GM18870 (cell line): ENCODE results near the gene NFATC2.
"Not testable (repeated sequence)": the region's sequence is repeated elsewhere in the genome, so short reads cannot be mapped to it uniquely, and the experiment has no call there.

Experiments
- ATAC-seq: cut with Tn5 transposase; IDR thresholded peaks from one replicate; pipeline ENCODE4 v1.9.1; 2021; ENCODE audit warnings: moderate library complexity; ENCODE audit not compliant: unreplicated experiment

The NFATC2 gene

GRCh38 chr20:51569815-51570738 is 27.6 kb upstream of the NFATC2 start:
- ATAC-seq = no peak

GRCh38 chr20:51568533-51568932 is 26.0 kb upstream of the NFATC2 start:
- ATAC-seq = not testable (repeated sequence)

GRCh38 chr20:51567622-51568021 is 25.1 kb upstream of the NFATC2 start:
- no peak for ATAC-seq

GRCh38 chr20:51566594-51566993 is 24.1 kb upstream of the NFATC2 start:
- no peak for ATAC-seq

DNA sequence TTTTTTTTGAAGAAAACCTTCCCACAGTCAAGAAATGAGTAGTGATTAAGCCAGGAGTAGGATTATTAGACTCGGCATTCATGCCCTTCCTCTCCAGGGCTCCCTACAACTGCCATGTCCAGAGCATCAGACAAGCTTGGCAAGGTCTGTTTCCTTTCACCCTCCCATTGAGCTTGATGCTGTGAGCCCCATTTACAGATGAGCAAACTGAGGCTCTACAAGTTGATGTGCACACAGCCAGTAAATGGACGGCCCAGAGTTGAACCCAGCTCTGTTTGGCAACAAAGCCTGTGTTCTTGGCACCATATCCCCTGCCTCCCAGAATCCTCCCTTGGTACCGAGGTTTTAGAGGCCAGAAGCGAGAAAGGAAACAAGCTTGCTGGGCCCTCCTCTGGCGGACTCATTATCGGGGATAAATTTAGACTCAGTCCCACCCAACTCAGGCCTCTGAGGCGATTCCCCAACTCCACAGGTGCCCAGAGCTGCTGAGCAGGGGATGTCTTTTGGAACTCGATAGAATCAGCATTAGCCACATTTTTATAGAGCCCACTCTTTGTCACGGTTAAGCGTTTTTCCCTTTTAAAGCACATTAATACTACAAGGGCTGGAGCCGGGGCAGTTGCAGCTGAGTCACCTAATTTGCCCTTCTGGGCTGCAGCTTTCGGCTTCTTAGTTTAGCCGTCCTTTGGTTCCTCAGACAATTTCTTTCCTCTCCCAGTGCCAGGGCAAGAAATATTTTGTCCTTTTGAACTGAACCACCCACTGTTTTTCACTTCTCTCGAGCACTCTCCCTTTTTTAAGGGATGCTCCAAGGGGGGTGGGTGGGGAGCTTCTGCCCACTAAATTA is 23.0 kb upstream of the NFATC2 start:
- ATAC-seq = no peak

- no peak for ATAC-seq
Measured at GRCh38 chr20:51563486-51564332, 21.2 kb upstream of the NFATC2 start.

DNA sequence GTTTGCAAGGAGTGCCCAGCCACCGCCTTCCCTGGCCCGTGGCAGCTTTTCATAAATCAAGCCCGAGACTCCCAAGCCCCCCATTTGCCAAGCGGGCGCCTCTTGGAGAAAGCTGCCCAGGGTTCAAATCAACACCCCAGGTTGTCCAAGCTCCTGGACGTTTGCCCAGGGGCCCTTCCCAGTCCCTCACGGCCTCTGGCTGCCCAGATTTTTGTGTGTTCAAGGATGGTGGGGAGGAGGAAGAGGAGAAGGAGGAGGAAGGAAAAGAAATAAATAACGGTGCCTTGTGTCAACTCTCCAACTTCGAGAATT is 20.6 kb upstream of the NFATC2 start:
- ATAC-seq = no peak

GRCh38 chr20:51562332-51563173 is 20.0 kb upstream of the NFATC2 start:
- no peak for ATAC-seq

- no peak for ATAC-seq
Measured at GRCh38 chr20:51562027-51562331, 19.5 kb upstream of the NFATC2 start.

DNA sequence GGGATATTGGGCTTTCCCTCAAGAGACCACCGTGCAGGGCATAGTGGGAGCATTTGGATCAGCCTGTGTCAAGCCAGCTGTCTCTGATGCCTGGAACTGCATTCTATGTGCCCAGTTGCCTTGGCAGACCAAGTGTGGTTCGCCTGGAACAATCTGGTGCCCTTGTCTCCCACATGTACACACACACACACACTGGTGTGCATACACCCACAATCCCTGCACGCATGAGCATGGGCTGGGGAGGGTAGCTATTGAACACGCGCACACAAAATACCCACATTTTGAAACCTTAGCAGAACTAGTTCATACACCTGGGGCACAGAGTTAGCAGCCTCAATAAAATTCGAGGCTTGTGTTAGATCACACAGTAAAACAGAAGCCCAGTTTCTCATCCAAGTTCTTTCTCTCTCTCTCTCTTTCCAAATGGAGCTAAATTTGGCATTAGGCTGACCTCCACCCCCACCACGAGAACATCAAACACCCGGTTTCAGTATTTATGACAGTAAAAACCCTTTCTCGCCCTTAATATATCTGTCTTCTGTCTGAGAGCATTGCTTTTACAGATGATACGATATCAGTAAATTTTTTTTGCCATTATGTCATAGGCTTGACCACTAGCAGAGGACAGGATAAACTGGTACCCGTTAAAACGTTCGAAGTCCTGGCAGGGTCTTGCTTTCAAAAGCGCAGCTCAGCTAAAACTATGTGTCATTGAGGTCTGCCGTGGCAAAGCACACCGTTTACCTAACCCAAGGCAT is 18.2 kb upstream of the NFATC2 start:
- no peak for ATAC-seq

- ATAC-seq = no peak
Measured at GRCh38 chr20:51560042-51560441, 17.5 kb upstream of the NFATC2 start.

DNA sequence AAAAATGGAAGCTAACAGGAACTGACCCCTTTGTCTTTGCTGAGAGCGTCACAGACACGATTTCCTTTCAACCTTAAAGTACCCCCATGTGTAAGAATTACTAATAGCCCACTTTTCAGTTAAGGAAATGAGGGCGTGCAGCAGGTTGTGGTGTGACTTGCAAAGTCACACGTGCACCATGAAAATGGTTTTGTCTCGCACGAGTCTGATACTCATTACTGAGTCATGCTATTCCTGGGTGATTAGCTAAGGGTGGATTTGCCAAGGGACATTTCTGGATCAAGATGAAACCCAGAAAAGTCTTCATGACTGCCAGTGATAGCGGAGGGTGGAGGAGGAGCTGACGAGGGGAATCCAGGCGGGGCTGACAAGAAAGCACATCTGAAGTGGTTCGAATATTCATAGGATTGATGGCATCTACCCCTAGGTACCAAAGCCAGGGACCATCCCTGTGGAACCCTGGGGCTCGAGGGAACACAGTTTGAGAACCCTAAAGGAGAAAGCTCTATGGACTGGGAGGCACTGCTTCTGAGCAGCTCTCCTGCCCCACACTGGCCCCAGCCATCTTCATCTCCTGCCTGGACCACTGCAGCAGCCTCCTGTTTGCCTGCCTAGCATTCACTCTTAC is 12.1 kb upstream of the NFATC2 start:
- no peak for ATAC-seq

- ATAC-seq = no peak
Measured at GRCh38 chr20:51553897-51554486, 11.5 kb upstream of the NFATC2 start.

DNA sequence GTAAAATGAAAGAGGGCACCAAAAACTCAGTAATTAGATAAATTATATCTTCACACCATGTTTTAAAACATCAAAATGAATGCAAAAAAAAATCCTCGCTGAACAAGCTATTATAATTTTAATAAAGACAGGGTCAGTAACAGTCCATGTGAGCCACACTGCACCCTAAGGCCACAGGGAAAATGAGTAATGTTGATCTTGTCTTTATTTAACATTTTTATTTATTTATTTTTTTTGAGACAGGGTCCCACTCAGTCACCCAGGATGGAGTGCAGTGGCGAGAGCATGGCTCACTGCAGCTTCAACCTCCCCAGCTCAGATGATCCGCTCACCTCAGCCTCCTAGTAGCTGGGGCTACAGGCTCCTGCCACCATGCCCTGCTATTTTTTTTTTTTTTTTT is 8.7 kb upstream of the NFATC2 start:
- ATAC-seq = no peak

GRCh38 chr20:51549474-51549873 is 7.0 kb upstream of the NFATC2 start:
- no peak for ATAC-seq

DNA sequence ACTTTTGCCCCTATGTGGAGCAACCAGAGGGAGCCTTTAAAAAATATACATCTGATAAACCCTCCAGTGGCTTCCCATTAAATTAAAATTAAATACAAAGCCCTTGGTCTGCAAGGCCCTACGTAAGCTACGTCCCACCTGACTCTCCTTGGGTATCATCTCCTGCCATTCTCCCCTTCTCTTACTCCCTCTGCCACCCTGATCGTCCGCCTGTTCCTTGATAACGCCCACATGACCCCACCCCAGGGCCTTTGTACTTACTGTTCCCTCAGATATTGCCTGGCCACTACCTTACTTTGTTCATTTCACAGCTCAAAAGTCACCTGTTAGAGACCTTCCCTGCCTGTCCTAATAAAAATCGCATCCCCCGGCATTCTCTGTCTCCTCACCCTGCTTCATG is 5.4 kb upstream of the NFATC2 start:
- no peak for ATAC-seq

DNA sequence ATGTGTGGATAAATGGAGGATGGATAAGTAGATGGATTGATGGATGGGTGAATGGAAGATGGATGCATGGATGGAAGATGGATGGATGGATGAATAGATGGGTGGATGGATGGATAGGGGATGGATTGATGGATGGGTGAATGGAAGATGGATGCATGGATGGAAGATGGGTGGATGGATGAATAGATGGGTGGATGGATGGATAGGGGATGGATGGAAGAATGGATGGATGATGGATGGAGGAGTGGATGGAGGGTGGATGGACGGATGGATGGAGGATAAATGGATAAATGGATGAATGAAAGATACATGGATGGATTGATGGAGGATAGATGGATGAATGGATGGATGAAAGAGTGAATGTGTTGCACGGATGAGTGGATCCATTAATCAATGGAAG is 3.0 kb upstream of the NFATC2 start:
- ATAC-seq = no peak

GRCh38 chr20:51543422-51543788 is 886 bp upstream of the NFATC2 start:
- ATAC-seq = no peak

DNA sequence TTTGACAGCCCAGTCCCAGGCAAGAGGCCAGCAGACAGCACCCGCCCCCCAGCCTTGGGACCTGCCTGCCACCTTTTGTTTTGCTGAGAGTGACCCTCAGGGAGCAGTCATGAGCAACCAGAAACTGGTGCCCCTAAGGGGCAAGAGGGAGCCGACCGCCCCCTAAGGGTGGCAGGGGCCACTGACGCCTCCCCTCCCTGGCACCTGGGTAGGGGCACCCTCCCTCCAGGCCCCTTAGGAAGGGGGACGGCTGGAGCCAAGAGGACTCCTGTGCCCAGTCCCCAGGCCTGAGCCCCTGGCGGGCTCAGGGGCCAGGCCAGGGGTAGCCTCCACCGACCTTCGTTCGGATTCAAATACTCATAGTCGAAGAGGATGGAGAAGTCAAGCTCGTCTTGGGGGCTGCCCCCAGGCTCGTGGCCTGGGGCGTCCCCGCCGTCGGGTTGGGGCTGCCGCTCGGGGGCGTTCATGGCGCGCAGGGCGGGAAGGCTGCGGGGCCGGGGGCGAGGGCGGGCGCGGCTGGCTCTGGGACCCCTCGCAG is 417 bp downstream of the NFATC2 start:
- no peak for ATAC-seq
